Motor neuron (in vitro differentiated cells): ENCODE data around the gene DAPK3. TPM values are rescaled to one million over a fixed set of nuclear protein-coding genes. Genes with fewer than 3 reads are reported as not detected.

Experiments used
- ATAC-seq, 8 experiments: fragments of 200-7000 bp; cut with Tn5 transposase; replicated peaks in 6 of 8; 2 replicates each; pipeline ENCODE4 v1.8.0; 2021; ENCODE audit warnings: mild to moderate bottlenecking in 8 of 8, moderate library complexity in 8 of 8
- H3K27ac ChIP-seq, 2 donors: fragments of 250-450 bp; sonication (Bioruptor Pico); 2 replicates each; pipeline ENCODE4 v1.9.0; 2021; ENCODE audit warnings: antibody characterized with exemption in 2 of 2, mild to moderate bottlenecking in 2 of 2, moderate library complexity in 1 of 2
- H3K4me1 ChIP-seq, 2 donors: fragments of 250-450 bp; sonication (Bioruptor Pico); replicated peaks in 1 of 2; 2 replicates each; pipeline ENCODE4 v1.6.1; 2021; ENCODE audit warnings: antibody characterized with exemption in 2 of 2, mild to moderate bottlenecking in 2 of 2, moderate library complexity in 1 of 2
- H3K4me3 ChIP-seq, 5 donors: fragments of 250-450 bp; sonication (Bioruptor Pico); 2 replicates each; pipeline ENCODE4 v1.9.0; 2021; ENCODE audit warnings: antibody characterized with exemption in 5 of 5, mild to moderate bottlenecking in 5 of 5, moderate library complexity in 4 of 5
- WGBS, 10 experiments: fragments of 450-650 bp; shearing (Covaris generic); methylation state at CpG; one replicate each; pipeline ENCODE4 v1.0.0; 2022; 5-methylcytosine and 5-hydroxymethylcytosine counted together
- in situ Hi-C, 9 experiments: fragments of 400-800 bp; cut with MboI; loops; one replicate each; pipeline ENCODE4 v1.15.0; 2021; ENCODE audit warnings: low sequenced_read_pairs in 9 of 9, low pct_unique_long_range_greater_than_20kb in 2 of 9; ENCODE audit not compliant: unreplicated experiment in 9 of 9
- total RNA-seq, 8 experiments: library from RNA; unstranded; fragments of 300-600 nt; gene quantifications; 2 replicates each; pipeline versions ENCODE4 v1.2.3 to v1.2.4, GENCODE V29; 2022

Gene DAPK3
- total RNA-seq, 8 experiments from 2014 or later: 42.4 to 63.4 (median 50.8) TPM

GRCh38 chr19:3932931-3933810 is 37.7 kb downstream of the DAPK3 start, which contains the start of gene NMRK2:
Gene NMRK2, plus strand, starts transcription at chr19:3933069. Its CDS starts 603 bp downstream, at chr19:3933672.
- H3K4me1 ChIP-seq: peaks cover 0 to 12% of the 10 kb centered on the region in 2 donors
- H3K27ac ChIP-seq: no peak within 1 kb of the TSS
- 0% methylated on average over 2 of the region's 51 CpGs; no CpG with 5 or more reads in 9 of the 10 experiments for WGBS, 10 experiments
- ATAC-seq: peak in 7 of 8 experiments; percentile 25 to 76 (median 70)
- H3K4me3 ChIP-seq: no peak within 1 kb of the TSS
- in situ Hi-C loops: no loop called here

- H3K4me1 ChIP-seq: peaks cover 0 to 12% of the 10 kb centered on the region in 2 donors
- no peak overlapping the region for H3K27ac ChIP-seq
- in situ Hi-C loops: no loop called here
- ATAC-seq: no peak
- WGBS, 10 experiments: 74 to 100% (median 100%) methylated on average over 1 to 5 of the region's 8 CpGs; no CpG with 5 or more reads in 7 of the 10 experiments
- no peak overlapping the region for H3K4me3 ChIP-seq
These were observed 39.9 kb downstream of the DAPK3 start for GRCh38 chr19:3931041-3931440.

- WGBS, 10 experiments: 0% methylated on average over 1 of the region's 1 CpG; no CpG with 5 or more reads in 9 of the 10 experiments
- Histone ChIP-seq H3K27ac (no peak overlapping the region), H3K4me1 (no peaks in the 10 kb centered on the region), H3K4me3 (no peak overlapping the region)
- in situ Hi-C loops: no loop called here
- peak in 3 of 8 experiments; percentile 4 to 10 (median 6) for ATAC-seq
These were observed 47.0 kb downstream of the DAPK3 start for GRCh38 chr19:3923912-3924311.

- in situ Hi-C loops: no loop called here
- Histone ChIP-seq H3K4me3 (no peak overlapping the region), H3K27ac (no peak overlapping the region), H3K4me1 (no peaks in the 10 kb centered on the region)
- ATAC-seq: no peak
These were observed 47.7 kb downstream of the DAPK3 start for GRCh38 chr19:3923096-3923758.

GRCh38 chr19:3919793-3920192 is 51.1 kb downstream of the DAPK3 start:
- no peaks in the 10 kb centered on the region for H3K4me1 ChIP-seq
- in situ Hi-C loops: no loop called here
- no peak overlapping the region for H3K27ac ChIP-seq
- ATAC-seq: no peak
- H3K4me3 ChIP-seq: no peak overlapping the region
- 47 to 100% (median 81%) methylated on average over 1 to 8 of the region's 8 CpGs; no CpG with 5 or more reads in 1 of the 10 experiments for WGBS, 10 experiments

GRCh38 chr19:3916033-3916432 is 54.9 kb downstream of the DAPK3 start:
- H3K4me3 ChIP-seq: no peak overlapping the region
- H3K27ac ChIP-seq: no peak overlapping the region
- 41 to 100% (median 92%) methylated on average over 2 to 5 of the region's 5 CpGs for WGBS, 10 experiments
- H3K4me1 ChIP-seq: no peaks in the 10 kb centered on the region
- in situ Hi-C loops: no loop called here
- no peak for ATAC-seq

DNA sequence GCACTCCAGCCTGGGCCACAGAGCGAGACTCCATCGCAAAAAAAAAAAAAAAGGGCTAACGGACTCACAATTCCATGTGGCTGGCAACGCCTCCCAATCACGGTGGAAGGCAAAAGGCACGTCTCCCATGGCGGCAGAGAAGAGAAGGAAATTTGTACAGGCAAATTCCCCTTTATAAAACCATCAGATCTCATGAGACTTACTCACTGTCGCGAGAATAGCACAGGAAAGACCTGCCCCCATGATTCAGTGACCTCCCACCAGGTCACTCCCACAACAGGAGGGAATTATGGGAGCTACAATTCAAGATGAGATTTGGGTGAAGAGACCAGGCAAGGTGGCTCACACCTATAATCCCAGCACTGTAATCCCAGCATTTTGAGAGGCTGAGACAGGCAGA is 56.7 kb downstream of the DAPK3 start:
- WGBS, 10 experiments: 0% methylated on average over 3 of the region's 9 CpGs; no CpG with 5 or more reads in 9 of the 10 experiments
- no peak for ATAC-seq
- Histone ChIP-seq H3K27ac (no peak overlapping the region), H3K4me1 (no peaks in the 10 kb centered on the region), H3K4me3 (no peak overlapping the region)
- in situ Hi-C loops: no loop called here

DNA sequence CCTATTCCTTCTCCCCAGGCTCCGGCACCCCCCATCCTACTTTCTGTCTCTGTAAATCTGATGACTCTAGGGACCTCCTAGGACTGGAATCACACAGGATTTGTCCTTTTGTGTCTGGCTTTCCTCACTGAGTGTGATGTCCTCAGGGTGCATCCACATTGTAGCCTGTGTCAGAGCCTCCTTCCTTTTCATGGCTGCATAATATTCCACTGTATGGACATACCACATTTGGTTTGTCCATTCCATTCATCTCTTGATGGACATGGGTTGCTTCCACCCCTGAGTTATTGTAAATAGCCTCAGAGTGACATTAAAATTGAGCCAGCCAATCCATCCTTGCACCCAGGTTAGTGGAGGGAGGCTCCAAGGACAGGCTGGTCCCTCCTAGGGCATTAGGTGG is 60.8 kb downstream of the DAPK3 start:
- Histone ChIP-seq H3K27ac (no peak overlapping the region), H3K4me1 (no peaks in the 10 kb centered on the region), H3K4me3 (no peak overlapping the region)
- ATAC-seq: no peak
- 100% methylated on average over 1 of the region's 1 CpG; no CpG with 5 or more reads in 7 of the 10 experiments for WGBS, 10 experiments
- in situ Hi-C loops: no loop called here

Other genes with a start within 250 kb of the DAPK3 start
- gene APBA3, start 209.4 kb downstream of the DAPK3 start, total RNA-seq: 10 to 100 TPM; 12.3 to 26.3 (median 16.8) TPM
- 100 to 1,000 TPM in 1 of 8 experiments, 10 to 100 TPM in 7; 62.6 to 106 (median 86.6) TPM for gene MRPL54, start 208.4 kb downstream of the DAPK3 start, total RNA-seq
- gene RAX2, start 198.9 kb downstream of the DAPK3 start, total RNA-seq: under 1 TPM in 7 of 8 experiments, not detected in 1; 0.05 to 1.00 (median 0.21) TPM
- 1 to 10 TPM in 4 of 8 experiments, under 1 TPM in 4; 0.29 to 1.8 (median 1.0) TPM for gene MATK, start 184.7 kb downstream of the DAPK3 start, total RNA-seq
- 10 to 100 TPM in 1 of 8 experiments, 1 to 10 TPM in 6, under 1 TPM in 1; 0.36 to 11.7 (median 7.2) TPM for gene ZFR2, start 102.1 kb downstream of the DAPK3 start, total RNA-seq
- 10 to 100 TPM in 5 of 8 experiments, under 1 TPM in 2, not detected in 1; 0.10 to 58.2 (median 48.6) TPM for gene ATCAY, start 90.4 kb downstream of the DAPK3 start, total RNA-seq
- not detected for gene NMRK2, start 38.0 kb downstream of the DAPK3 start, total RNA-seq
- 1,000 to 10,000 TPM; 3,034 to 7,601 (median 4,897) TPM for gene EEF2, start 14.4 kb upstream of the DAPK3 start, total RNA-seq
- 10 to 100 TPM; 11.6 to 31.8 (median 22.6) TPM for gene PIAS4, start 36.6 kb upstream of the DAPK3 start, total RNA-seq
- 10 to 100 TPM in 2 of 8 experiments, 1 to 10 TPM in 6; 1.6 to 13.5 (median 4.1) TPM for gene ZBTB7A, start 95.8 kb upstream of the DAPK3 start, total RNA-seq
- gene MAP2K2, start 153.0 kb upstream of the DAPK3 start, total RNA-seq: 100 to 1,000 TPM in 4 of 8 experiments, 10 to 100 TPM in 4; 77.0 to 159 (median 99.6) TPM
- under 1 TPM in 5 of 8 experiments, not detected in 3; 0.08 to 0.59 (median 0.20) TPM for gene CREB3L3, start 182.5 kb upstream of the DAPK3 start, total RNA-seq
- gene SIRT6, start 211.5 kb upstream of the DAPK3 start, total RNA-seq: 10 to 100 TPM; 20.7 to 30.7 (median 22.4) TPM
- 1 to 10 TPM in 5 of 8 experiments, under 1 TPM in 3; 0.29 to 4.0 (median 1.2) TPM for gene ANKRD24, start 211.6 kb upstream of the DAPK3 start, total RNA-seq